Adrenal gland (tissue), 12 donors: ENCODE data around the gene DAAM2. TPM values are rescaled to one million over a fixed set of nuclear protein-coding genes. Genes with fewer than 3 reads are reported as not detected.
A peak's percentile ranks its signal among the peaks of the same experiment; 100 is the strongest.

ENCODE experiments used
- DNase-seq, 7 donors: peaks; one replicate each; pipeline ENCODE4 v3.0.0-alpha.2; 2019 to 2020
- H3K27ac ChIP-seq, 5 donors: fragments of 200-600 bp; sonication (generic) in 4 of 5; 1 replicate in 3 of 5; 2 replicates in 2 of 5; pipeline versions ENCODE4 v1.5.1 to v1.8.0; 2016 to 2020; ENCODE audit warnings: mild to moderate bottlenecking in 1 of 5
- H3K27me3 ChIP-seq: fragments of 200-600 bp; 2 replicates; pipeline ENCODE4 v1.8.0; 2021
- H3K36me3 ChIP-seq, 2 donors: fragments of 200-600 bp; replicated peaks in 1 of 2; 1 replicate in 1 of 2; 2 replicates in 1 of 2; pipeline versions ENCODE4 v1.5.1 to v1.8.0; 2018 to 2022
- H3K4me1 ChIP-seq, 2 donors: fragments of 200-600 bp; replicated peaks in 1 of 2; 1 replicate in 1 of 2; 2 replicates in 1 of 2; pipeline versions ENCODE4 v1.5.1 to v1.8.0; 2018 to 2021
- H3K4me3 ChIP-seq, 4 donors: fragments of 200-600 bp; sonication (generic) in 3 of 4; one replicate each; pipeline ENCODE4 v1.5.1; 2016 to 2018
- H3K9me3 ChIP-seq, 3 donors: fragments of 200-600 bp; sonication (generic) in 1 of 3; replicated peaks in 1 of 3; 1 replicate in 2 of 3; 2 replicates in 1 of 3; pipeline versions ENCODE4 v1.5.1 to v1.8.0; 2016 to 2021
- CTCF ChIP-seq, 6 experiments: fragments of 450-650 bp in 4 of 6; fragments of 200-600 bp in 2 of 6; sonication (generic) in 1 of 6; IDR thresholded peaks; 1 replicate in 5 of 6; 2 replicates in 1 of 6; pipeline versions ENCODE4 v1.5.1 to v1.8.0; 2016 to 2021; ENCODE audit warnings: antibody characterized with exemption in 6 of 6, mild to moderate bottlenecking in 2 of 6, moderate library complexity in 1 of 6
- POLR2A ChIP-seq, 2 donors: fragments of 450-650 bp; IDR thresholded peaks; one replicate each; pipeline ENCODE4 v1.6.1; 2017; ENCODE audit warnings: antibody characterized with exemption in 2 of 2, mild to moderate bottlenecking in 2 of 2, moderate library complexity in 1 of 2
- WGBS, 4 donors: extraction: QIAGEN DNeasy Blood & Tissue Kit in 2 of 4; methylation state at CpG; one replicate each; pipeline versions ENCODE4 v1.1.5 to v1.1.7; 2013 to 2017; 5-methylcytosine and 5-hydroxymethylcytosine counted together
- intact Hi-C, 2 donors: fragments of 100-400 bp; cut with DNase I; formaldehyde crosslinking; loops; one replicate each; pipeline versions ENCODE4 v1.14.1 to v1.15.0; 2022 to 2023
- polyA plus RNA-seq, 3 donors: library from polyadenylated mRNA; stranded (reverse); fragments of 200-250 nt in 2 of 3; fragments of 350-450 nt in 1 of 3; fragmentation: Illumina TruSeq in 1 of 3; extraction: RNeasy Lipid Tissue Mini Kit (QIAGEN cat#74804) in 1 of 3; gene quantifications; one replicate each; pipeline ENCODE4 v1.2.3, GENCODE V29; 2013 to 2014
- total RNA-seq, 9 donors: library from RNA; depleted of rRNA in 4 of 9; stranded (reverse); fragments of >200 nt in 4 of 9; fragments of 120-200 nt in 1 of 9; fragmentation: NEBNext Ultra II Directional in 1 of 9; extraction: Animal tissue kit (Norgen Biotek cat#: 25700) in 1 of 9; gene quantifications; one replicate each; pipeline versions ENCODE4 v1.1.0 to v1.2.4, GENCODE V29; 2013 to 2023
- donor health status: healthy with polysubstance abuse.
- donor health status: Bipolar disorder and iron deficiency.
- donor health status: DM: yes; HTN: yes; CAD: no.
- donor health status: DM: no; HTN: no; CAD: no.
- donor health status: DM: no; HTN: no; CAD: no.
- donor health status: DM: yes; HTN: yes; CAD: no.

Gene DAAM2
- total and polyA plus RNA-seq, 12 donors: 28.1 to 72.1 (median 53.2) TPM

- Histone ChIP-seq H3K4me3 (no peak overlapping the region), H3K4me1 (peaks cover 0 to 7% of the 10 kb centered on the region in 2 donors), H3K27ac (no peak overlapping the region), H3K27me3 (no peaks in the 10 kb centered on the region), H3K9me3 (no peaks in the 10 kb centered on the region), H3K36me3 (peaks cover 0 to 32% of the 10 kb centered on the region in 2 donors)
- no peak for DNase-seq
- intact Hi-C loops: no loop called here
- 90 to 92% (median 91%) methylated on average over 5 of the region's 5 CpGs for WGBS, 4 donors
- TF ChIP-seq CTCF (IDR thresholded peaks at IDR 0.05): no peak
- no peak for TF ChIP-seq POLR2A (IDR thresholded peaks at IDR 0.05)
Observed at GRCh38 chr6:39918831-39919230, 126.7 kb downstream of the DAAM2 start.

GRCh38 chr6:39920157-39920556 is 128.0 kb downstream of the DAAM2 start:
- intact Hi-C loops: no loop called here
- H3K4me3 ChIP-seq: no peak overlapping the region
- DNase-seq: no peak
- H3K4me1 ChIP-seq: peaks cover 0 to 7% of the 10 kb centered on the region in 2 donors
- H3K27me3 ChIP-seq: no peaks in the 10 kb centered on the region
- no peaks in the 10 kb centered on the region for H3K9me3 ChIP-seq
- WGBS, 4 donors: 86 to 95% (median 93%) methylated on average over 3 of the region's 3 CpGs
- peaks cover 0 to 32% of the 10 kb centered on the region in 2 donors for H3K36me3 ChIP-seq
- TF ChIP-seq POLR2A (IDR thresholded peaks at IDR 0.05) (no peak), CTCF (IDR thresholded peaks at IDR 0.05) (no peak)
- no peak overlapping the region for H3K27ac ChIP-seq

GRCh38 chr6:39922821-39923220 is 130.6 kb downstream of the DAAM2 start:
- H3K4me1 ChIP-seq: peaks cover 8 to 19% of the 10 kb centered on the region in 2 donors
- H3K9me3 ChIP-seq: no peaks in the 10 kb centered on the region
- DNase-seq: no peak
- no peaks in the 10 kb centered on the region for H3K27me3 ChIP-seq
- WGBS, 4 donors: 86 to 93% (median 90%) methylated on average over 5 of the region's 5 CpGs
- H3K27ac ChIP-seq: peak overlapping the region in 1 of 5 donors; percentile 55
- peaks cover 0 to 18% of the 10 kb centered on the region in 2 donors for H3K36me3 ChIP-seq
- TF ChIP-seq POLR2A (IDR thresholded peaks at IDR 0.05): no peak
- no peak for TF ChIP-seq CTCF (IDR thresholded peaks at IDR 0.05)
- H3K4me3 ChIP-seq: no peak overlapping the region
- intact Hi-C loops: loop anchor here in 1 of 2 donors (2.0 kb wide), 1 partner anchor 14 kb away; no protein-coding TSS in a partner anchor

- no peaks in the 10 kb centered on the region for H3K27me3 ChIP-seq
- DNase-seq: peak in 5 of 7 donors; percentile 89 to 98 (median 91)
- 56 to 93% (median 90%) methylated on average over 4 to 5 of the region's 5 CpGs; no CpG with 5 or more reads in 1 of the 4 donors for WGBS, 4 donors
- intact Hi-C loops: loop anchor here in 1 of 2 donors (2.0 kb wide), 1 partner anchor 15 kb away; no protein-coding TSS in a partner anchor
- H3K4me1 ChIP-seq: peaks cover 8 to 19% of the 10 kb centered on the region in 2 donors
- peak overlapping the region in 3 of 5 donors; percentile 22 to 55 (median 44) for H3K27ac ChIP-seq
- peaks cover 0 to 18% of the 10 kb centered on the region in 2 donors for H3K36me3 ChIP-seq
- TF ChIP-seq CTCF (IDR thresholded peaks at IDR 0.05): no peak
- TF ChIP-seq POLR2A (IDR thresholded peaks at IDR 0.05): no peak
- no peak overlapping the region for H3K4me3 ChIP-seq
- H3K9me3 ChIP-seq: no peaks in the 10 kb centered on the region
Observed at GRCh38 chr6:39923394-39923793, 131.2 kb downstream of the DAAM2 start.
